Kidney (tissue), 14 donors: ENCODE data around the gene TSPAN32. TPM values are rescaled to one million over a fixed set of nuclear protein-coding genes. Genes with fewer than 3 reads are reported as not detected.
A peak's percentile ranks its signal among the peaks of the same experiment; 100 is the strongest.

ENCODE experiments used
- DNase-seq, 5 donors: peaks; one replicate each; pipeline ENCODE4 v3.0.0-alpha.2; 2013 to 2020
- FAIRE-seq: peaks from 2 replicates; lab custom pipeline; 2012; peaks lifted over from hg19 to GRCh38; lab: Jason Lieb, UNC
- H3K27ac ChIP-seq, 2 donors: one replicate each; pipeline ENCODE4 v1.7.0; 2013; ENCODE audit warnings: low read depth in 2 of 2, low read length in 2 of 2, inconsistent platforms in 1 of 2
- H3K27me3 ChIP-seq: one replicate; pipeline ENCODE4 v1.7.1; 2013; ENCODE audit warnings: low read length, inconsistent platforms; ENCODE audit not compliant: control insufficient read depth, insufficient read depth
- H3K36me3 ChIP-seq, 3 donors: one replicate each; pipeline versions ENCODE4 v1.7.0 to v1.7.1; 2013; ENCODE audit warnings: low read length in 3 of 3, control low read depth in 1 of 3, inconsistent platforms in 1 of 3; ENCODE audit not compliant: insufficient read depth in 3 of 3, control insufficient read depth in 2 of 3
- H3K4me1 ChIP-seq, 3 donors: one replicate each; pipeline versions ENCODE4 v1.7.0 to v1.7.1; 2013; ENCODE audit warnings: low read length in 3 of 3, inconsistent platforms in 1 of 3, low read depth in 1 of 3; ENCODE audit not compliant: control insufficient read depth in 2 of 3, insufficient read depth in 2 of 3
- H3K4me3 ChIP-seq, 3 donors: one replicate each; pipeline versions ENCODE4 v1.7.0 to v1.8.1; 2013; ENCODE audit warnings: low read length in 3 of 3, control low read depth in 1 of 3, inconsistent platforms in 1 of 3
- H3K9ac ChIP-seq, 3 donors: one replicate each; pipeline versions ENCODE4 v1.7.0 to v1.7.1; 2013; ENCODE audit warnings: low read length in 3 of 3, control low read depth in 1 of 3, inconsistent platforms in 1 of 3
- H3K9me3 ChIP-seq, 3 donors: one replicate each; pipeline versions ENCODE4 v1.7.0 to v1.7.1; 2013; ENCODE audit warnings: low read length in 3 of 3, control low read depth in 1 of 3, inconsistent platforms in 1 of 3; ENCODE audit not compliant: control insufficient read depth in 2 of 3, insufficient read depth in 1 of 3
- intact Hi-C: fragments of 100-400 bp; cut with DNase I; formaldehyde crosslinking; loops from one replicate; pipeline ENCODE4 v1.11.1; 2022
- polyA plus RNA-seq: library from polyadenylated mRNA; stranded (reverse); fragments of 350-450 nt; fragmentation: Illumina TruSeq; extraction: RNeasy Lipid Tissue Mini Kit (QIAGEN cat#74804); gene quantifications from one replicate; pipeline ENCODE4 v1.2.3, GENCODE V29; 2014; ENCODE audit warnings: low read depth, low replicate concordance; ENCODE audit not compliant: insufficient read depth
- total RNA-seq: library from RNA; stranded (reverse); fragmentation: NEBNext Ultra II Directional; extraction: Animal tissue kit (Norgen Biotek cat#: 25700); gene quantifications from one replicate; pipeline ENCODE4 v1.2.1, GENCODE V29; 2021
- TF ChIP-seq, protein P1 (sequence below): IDR thresholded peaks from 3 replicates; pipeline ENCODE4 v1.5.1; 2012; ENCODE audit warnings: mild to moderate bottlenecking, moderate library complexity, borderline replicate concordance; ENCODE audit not compliant: insufficient read depth; ENCODE audit errors: extremely low read depth
- donor health status: control.
- donor health status: control.
- donor health status: control.
- donor health status: control.
- donor health status: control.
- donor health status: DM: yes; HTN: yes; CAD: no.
- donor health status: Normal renal cell carcinoma (clear cell type).

TSPAN32 gene
- total and polyA plus RNA-seq, 2 donors from 2014 or later: 0.75 to 6.1 TPM

DNA sequence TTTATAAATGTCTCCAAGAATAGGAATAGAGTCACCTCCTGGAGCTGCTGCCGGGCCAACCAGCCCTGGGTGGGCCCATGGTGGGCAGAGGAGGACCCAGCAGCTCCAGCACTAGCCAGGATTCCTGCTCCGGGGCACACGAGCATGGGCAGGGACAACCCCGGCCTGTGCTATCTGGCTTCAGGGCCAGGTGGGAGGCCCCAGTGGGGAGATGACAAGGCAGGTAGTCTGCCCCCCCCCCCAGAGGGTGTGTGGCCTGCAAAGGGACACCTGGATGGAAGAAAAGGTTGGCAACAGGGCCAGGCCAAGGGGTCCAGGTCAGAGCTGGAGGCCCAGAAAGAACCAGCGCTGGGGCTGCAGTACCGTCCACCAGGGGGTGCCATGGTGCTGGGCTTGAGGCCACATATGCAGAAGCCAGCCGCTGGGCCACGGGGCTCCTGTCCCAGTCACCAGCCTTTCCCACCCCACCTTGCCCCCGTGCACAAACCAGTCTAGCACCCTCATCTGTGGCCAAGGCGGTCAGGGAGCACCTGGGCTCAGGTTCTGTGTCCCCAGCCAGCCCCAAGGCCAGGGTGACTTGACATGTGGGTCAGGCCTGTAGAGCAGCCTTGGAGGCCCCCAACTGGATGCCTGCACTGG is 3.4 kb downstream of the TSPAN32 start:
- peak; percentile 69 to 94 (median 83) for DNase-seq
- Histone ChIP-seq H3K27me3 (no peaks in the 10 kb centered on the region), H3K9ac (peak overlapping the region in 1 of 3 donors; percentile 7), H3K36me3 (no peaks in the 10 kb centered on the region), H3K9me3 (no peaks in the 10 kb centered on the region), H3K4me3 (no peak overlapping the region), H3K27ac (peak overlapping the region; percentile 17 to 22), H3K4me1 (peaks cover 3 to 16% (median 6%) of the 10 kb centered on the region in 3 donors)
- no peak for FAIRE-seq
- TF ChIP-seq, protein P1, sequence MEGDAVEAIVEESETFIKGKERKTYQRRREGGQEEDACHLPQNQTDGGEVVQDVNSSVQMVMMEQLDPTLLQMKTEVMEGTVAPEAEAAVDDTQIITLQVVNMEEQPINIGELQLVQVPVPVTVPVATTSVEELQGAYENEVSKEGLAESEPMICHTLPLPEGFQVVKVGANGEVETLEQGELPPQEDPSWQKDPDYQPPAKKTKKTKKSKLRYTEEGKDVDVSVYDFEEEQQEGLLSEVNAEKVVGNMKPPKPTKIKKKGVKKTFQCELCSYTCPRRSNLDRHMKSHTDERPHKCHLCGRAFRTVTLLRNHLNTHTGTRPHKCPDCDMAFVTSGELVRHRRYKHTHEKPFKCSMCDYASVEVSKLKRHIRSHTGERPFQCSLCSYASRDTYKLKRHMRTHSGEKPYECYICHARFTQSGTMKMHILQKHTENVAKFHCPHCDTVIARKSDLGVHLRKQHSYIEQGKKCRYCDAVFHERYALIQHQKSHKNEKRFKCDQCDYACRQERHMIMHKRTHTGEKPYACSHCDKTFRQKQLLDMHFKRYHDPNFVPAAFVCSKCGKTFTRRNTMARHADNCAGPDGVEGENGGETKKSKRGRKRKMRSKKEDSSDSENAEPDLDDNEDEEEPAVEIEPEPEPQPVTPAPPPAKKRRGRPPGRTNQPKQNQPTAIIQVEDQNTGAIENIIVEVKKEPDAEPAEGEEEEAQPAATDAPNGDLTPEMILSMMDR: peak; percentile 96
- intact Hi-C loops: no loop called here

DNA sequence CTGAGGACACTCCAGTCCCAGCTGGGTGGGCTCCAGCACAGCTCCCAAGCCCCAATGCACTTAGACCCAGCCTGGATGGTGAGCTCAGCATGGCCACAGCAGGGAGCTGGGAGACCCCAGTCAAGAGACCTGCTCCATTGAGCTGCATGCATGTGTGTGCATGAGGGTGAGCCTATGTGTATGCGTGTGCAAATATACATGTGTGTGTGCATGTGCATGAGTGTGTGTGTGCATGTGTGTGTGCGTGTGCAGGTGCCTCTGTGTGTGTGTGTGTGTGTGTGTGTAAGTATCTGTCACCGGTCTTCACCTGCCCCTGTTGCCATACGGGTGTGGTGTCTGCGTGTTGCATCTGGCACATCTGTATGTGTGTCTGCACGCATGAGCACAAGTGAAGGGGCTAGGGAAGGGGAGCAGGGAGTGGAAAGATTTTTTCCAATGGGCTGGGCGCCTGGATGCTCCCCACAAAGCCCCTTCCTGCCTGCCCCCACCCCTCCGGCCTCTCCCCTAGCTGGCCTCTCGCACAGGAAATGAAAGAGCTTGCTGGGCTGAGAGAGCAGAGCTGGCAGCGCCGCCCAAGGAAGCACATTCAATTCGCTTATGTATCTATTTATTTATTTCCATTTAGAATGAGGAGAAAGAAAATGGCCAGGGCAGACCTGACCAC is 4.1 kb downstream of the TSPAN32 start:
- H3K36me3 ChIP-seq: no peaks in the 10 kb centered on the region
- H3K9ac ChIP-seq: peak overlapping the region in 2 of 3 donors; percentile 15 to 24
- intact Hi-C loops: no loop called here
- H3K4me1 ChIP-seq: peaks cover 3 to 16% (median 6%) of the 10 kb centered on the region in 3 donors
- peak overlapping the region; percentile 63 to 92 for H3K27ac ChIP-seq
- H3K9me3 ChIP-seq: no peaks in the 10 kb centered on the region
- peak overlapping the region in 1 of 3 donors; percentile 38 for H3K4me3 ChIP-seq
- no peaks in the 10 kb centered on the region for H3K27me3 ChIP-seq
- FAIRE-seq (no peak), DNase-seq (peak; percentile 60 to 91 (median 73))
- TF ChIP-seq, protein P1: no peak

DNA sequence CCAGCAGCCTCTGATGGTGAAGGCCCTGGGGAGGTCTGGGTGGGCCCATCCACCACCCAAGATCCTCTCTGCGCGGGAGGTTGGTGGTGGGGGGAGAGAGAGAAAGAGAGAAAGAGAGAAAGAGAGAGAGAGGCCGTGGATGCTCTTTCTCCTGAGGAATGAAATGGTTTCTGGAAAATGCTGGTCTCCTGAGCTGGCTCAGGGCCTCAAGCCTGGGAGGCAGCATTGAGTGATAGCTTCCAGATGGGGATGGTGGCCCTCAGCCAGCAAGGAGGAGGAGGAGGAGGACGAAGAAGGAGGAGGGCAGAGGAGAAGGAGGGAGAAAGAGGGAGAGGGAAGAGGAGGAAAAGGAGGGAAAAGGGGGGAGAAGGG is 4.6 kb downstream of the TSPAN32 start:
- peak overlapping the region in 2 of 3 donors; percentile 15 to 24 for H3K9ac ChIP-seq
- no peak overlapping the region for H3K4me3 ChIP-seq
- no peaks in the 10 kb centered on the region for H3K36me3 ChIP-seq
- H3K9me3 ChIP-seq: no peaks in the 10 kb centered on the region
- H3K4me1 ChIP-seq: peaks cover 3 to 16% (median 6%) of the 10 kb centered on the region in 3 donors
- intact Hi-C loops: no loop called here
- DNase-seq (peak; percentile 77 to 94 (median 79)), FAIRE-seq (no peak)
- H3K27me3 ChIP-seq: no peaks in the 10 kb centered on the region
- TF ChIP-seq, protein P1: no peak
- H3K27ac ChIP-seq: peak overlapping the region; percentile 63 to 92
